Natural killer cell (primary cell): ENCODE measurements around the gene SCAF8. TPM values are rescaled to one million over a fixed set of nuclear protein-coding genes. Genes with fewer than 3 reads are reported as not detected.
"Not testable (repeated sequence)": the region's sequence is repeated elsewhere in the genome, so short reads cannot be mapped to it uniquely, and the experiment has no call there.

Experiments
- ATAC-seq, 3 donors: fragments of 150-1000 bp in 2 of 3; fragments of 200-7000 bp in 1 of 3; cut with Tn5 transposase; 1 replicate in 1 of 3; 2 replicates in 2 of 3; pipeline ENCODE4 v1.10.0; 2021; ENCODE audit warnings: mild to moderate bottlenecking in 2 of 3, moderate library complexity in 2 of 3
- DNase-seq, 2 donors: peaks; one replicate each; pipeline versions ENCODE4 v3.0.0 to v3.0.0-alpha.2; 2013 to 2021; ENCODE audit warnings: mixed read lengths in 1 of 2
- H3K27ac ChIP-seq: one replicate; pipeline ENCODE4 v1.5.1; 2013; ENCODE audit warnings: mild to moderate bottlenecking, low read length
- H3K27me3 ChIP-seq: one replicate; pipeline ENCODE4 v1.6.1; 2013; ENCODE audit warnings: low read length; ENCODE audit not compliant: control insufficient read depth, insufficient read depth
- H3K36me3 ChIP-seq: one replicate; pipeline ENCODE4 v1.6.1; 2013; ENCODE audit warnings: low read length; ENCODE audit not compliant: control insufficient read depth, insufficient read depth
- H3K4me1 ChIP-seq: one replicate; pipeline ENCODE4 v1.6.1; 2013; ENCODE audit warnings: low read length; ENCODE audit not compliant: control insufficient read depth, insufficient read depth
- H3K4me3 ChIP-seq: one replicate; pipeline ENCODE4 v1.5.1; 2013; ENCODE audit warnings: low read length
- H3K9me3 ChIP-seq: one replicate; pipeline ENCODE4 v1.6.1; 2013; ENCODE audit warnings: low read length; ENCODE audit not compliant: control insufficient read depth, insufficient read depth
- H3K27ac Mint-ChIP-seq, 2 donors: one replicate each; pipeline ENCODE4 v1.8.0; 2022; ENCODE audit warnings: mild to moderate bottlenecking in 2 of 2, mixed read lengths in 2 of 2, moderate library complexity in 1 of 2
- H3K27me3 Mint-ChIP-seq, 2 donors: one replicate each; pipeline ENCODE4 v1.8.0; 2022; ENCODE audit warnings: low read depth in 2 of 2, mixed read lengths in 2 of 2
- H3K36me3 Mint-ChIP-seq: one replicate; pipeline ENCODE4 v1.8.0; 2022; ENCODE audit warnings: mixed read lengths
- H3K4me1 Mint-ChIP-seq, 2 donors: one replicate each; pipeline ENCODE4 v1.8.0; 2022; ENCODE audit warnings: mixed read lengths in 2 of 2
- H3K4me3 Mint-ChIP-seq: one replicate; pipeline ENCODE4 v1.8.0; 2022; ENCODE audit warnings: mild to moderate bottlenecking, moderate library complexity, mixed read lengths
- H3K9me3 Mint-ChIP-seq, 2 donors: one replicate each; pipeline ENCODE4 v1.8.0; 2022; ENCODE audit warnings: mixed read lengths in 2 of 2
- whole genome bisulfite sequencing: methylation state at CpG from one replicate; pipeline ENCODE4 v1.1.7; 2013; ENCODE audit warnings: missing lambda C conversion rate; ENCODE audit not compliant: insufficient coverage; 5-methylcytosine and 5-hydroxymethylcytosine counted together
- intact Hi-C: fragments of 100-400 bp; cut with micrococcal nuclease; formaldehyde crosslinking; loops from one replicate; pipeline ENCODE4 v1.14.2; 2022
- total RNA-seq, 4 donors: library from RNA; stranded (reverse); fragments of 120-200 nt in 1 of 4; gene quantifications; one replicate each; pipeline versions ENCODE4 v1.2.3 to v1.2.4, GENCODE V29; 2013 to 2022
- TF ChIP-seq, protein P1 (sequence below): fragments of 200-600 bp; IDR thresholded peaks from one replicate; pipeline ENCODE4 v1.8.0; 2022; ENCODE audit warnings: antibody characterized with exemption

Gene SCAF8
- total RNA-seq, 3 donors from 2014 or later (not counting 1 experiment from before 2014, with no cell fraction given) = 60.0 to 74.3 (median 68.2) TPM

DNA sequence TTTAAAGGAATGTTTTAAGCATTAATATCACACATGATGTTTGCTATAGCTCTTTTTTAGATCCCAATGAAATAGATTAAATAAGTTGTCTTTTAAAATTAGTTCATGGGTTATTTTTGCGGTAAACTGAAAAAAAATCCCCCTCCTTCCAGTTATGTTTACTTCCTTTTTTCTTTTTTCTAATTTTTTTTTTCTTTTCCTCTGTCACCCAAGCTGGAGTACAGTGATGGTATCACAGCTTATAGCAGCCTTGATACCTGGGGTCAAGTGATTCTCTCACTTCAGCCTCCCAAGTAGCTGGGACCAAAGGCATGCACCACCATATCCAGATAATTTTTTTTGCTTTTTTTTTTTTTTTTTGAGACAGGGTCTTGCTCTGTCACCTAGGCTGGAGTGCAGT lies 17.8 kb upstream of the SCAF8 start:
- H3K27me3 ChIP-seq = no peaks in the 10 kb centered on the region
- no peak for ATAC-seq
- H3K4me3 ChIP-seq = no peak overlapping the region
- Mint-ChIP-seq H3K4me1 (no peaks in the 10 kb centered on the region), H3K36me3 (no peaks in the 10 kb centered on the region), H3K9me3 (peaks cover 2 to 7% of the 10 kb centered on the region in 2 donors), H3K27ac (no peak overlapping the region), H3K27me3 (peaks cover 0 to 3% of the 10 kb centered on the region in 2 donors), H3K4me3 (no peak overlapping the region)
- intact Hi-C loops = no loop called here
- no peak overlapping the region for H3K27ac ChIP-seq
- TF ChIP-seq, protein P1, sequence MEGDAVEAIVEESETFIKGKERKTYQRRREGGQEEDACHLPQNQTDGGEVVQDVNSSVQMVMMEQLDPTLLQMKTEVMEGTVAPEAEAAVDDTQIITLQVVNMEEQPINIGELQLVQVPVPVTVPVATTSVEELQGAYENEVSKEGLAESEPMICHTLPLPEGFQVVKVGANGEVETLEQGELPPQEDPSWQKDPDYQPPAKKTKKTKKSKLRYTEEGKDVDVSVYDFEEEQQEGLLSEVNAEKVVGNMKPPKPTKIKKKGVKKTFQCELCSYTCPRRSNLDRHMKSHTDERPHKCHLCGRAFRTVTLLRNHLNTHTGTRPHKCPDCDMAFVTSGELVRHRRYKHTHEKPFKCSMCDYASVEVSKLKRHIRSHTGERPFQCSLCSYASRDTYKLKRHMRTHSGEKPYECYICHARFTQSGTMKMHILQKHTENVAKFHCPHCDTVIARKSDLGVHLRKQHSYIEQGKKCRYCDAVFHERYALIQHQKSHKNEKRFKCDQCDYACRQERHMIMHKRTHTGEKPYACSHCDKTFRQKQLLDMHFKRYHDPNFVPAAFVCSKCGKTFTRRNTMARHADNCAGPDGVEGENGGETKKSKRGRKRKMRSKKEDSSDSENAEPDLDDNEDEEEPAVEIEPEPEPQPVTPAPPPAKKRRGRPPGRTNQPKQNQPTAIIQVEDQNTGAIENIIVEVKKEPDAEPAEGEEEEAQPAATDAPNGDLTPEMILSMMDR = no peak
- no peak for DNase-seq
- peaks cover 5% of the 10 kb centered on the region for H3K9me3 ChIP-seq
- 17% methylated on average over 1 of the region's 1 CpG for WGBS
- no peaks in the 10 kb centered on the region for H3K36me3 ChIP-seq
- peaks cover 2% of the 10 kb centered on the region for H3K4me1 ChIP-seq

DNA sequence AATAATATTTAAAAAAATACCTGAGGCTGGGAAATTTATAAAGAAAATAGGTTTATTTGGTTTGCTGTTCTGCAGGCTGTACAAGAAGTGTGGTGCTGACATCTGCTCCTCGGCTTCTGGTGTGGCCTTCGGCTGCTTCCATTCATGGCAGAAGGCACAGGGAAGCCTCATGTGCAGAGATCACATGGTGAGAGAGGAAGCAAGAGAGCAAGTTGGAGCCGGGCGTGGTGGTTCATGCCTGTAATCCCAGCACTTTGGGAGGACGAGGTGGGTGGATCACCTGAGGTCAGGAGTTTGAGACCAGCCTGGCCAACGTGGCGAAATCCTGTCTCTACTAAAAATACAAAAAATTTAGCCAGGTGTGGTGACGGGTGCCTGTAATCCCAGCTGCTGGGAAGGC lies 16.9 kb upstream of the SCAF8 start:
- ATAC-seq, DNase-seq, H3K27ac Mint-ChIP-seq, intact Hi-C loops, H3K27me3 ChIP-seq, H3K9me3 ChIP-seq, H3K36me3 ChIP-seq, H3K27ac ChIP-seq, H3K4me1 Mint-ChIP-seq, H3K4me3 Mint-ChIP-seq, H3K4me1 ChIP-seq, H3K9me3 Mint-ChIP-seq, H3K4me3 ChIP-seq, H3K36me3 Mint-ChIP-seq, H3K27me3 Mint-ChIP-seq: not testable (repeated sequence)
- 73% methylated on average over 6 of the region's 8 CpGs for WGBS

DNA sequence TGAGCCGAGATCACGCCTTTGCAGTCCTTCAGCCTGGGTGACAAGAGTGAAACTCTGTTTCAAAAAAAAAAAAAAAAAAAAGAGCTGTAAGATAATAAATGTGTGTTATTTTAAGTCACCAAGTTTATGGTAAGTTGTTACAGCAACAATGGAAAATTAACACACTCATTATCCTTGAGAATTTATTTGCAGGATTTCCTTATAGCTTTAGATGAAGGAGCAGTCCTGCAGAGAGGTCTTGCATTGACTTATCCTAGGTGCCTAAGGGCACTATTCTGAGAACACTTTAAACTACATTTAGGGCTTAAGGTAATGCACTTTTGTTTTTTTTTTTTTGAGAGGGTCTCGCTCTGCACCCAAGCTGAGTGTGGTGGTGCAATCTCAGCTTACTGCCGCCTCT lies 13.8 kb upstream of the SCAF8 start:
- intact Hi-C loops = no loop called here
- 96% methylated on average over 2 of the region's 4 CpGs for WGBS
- no peak for DNase-seq

DNA sequence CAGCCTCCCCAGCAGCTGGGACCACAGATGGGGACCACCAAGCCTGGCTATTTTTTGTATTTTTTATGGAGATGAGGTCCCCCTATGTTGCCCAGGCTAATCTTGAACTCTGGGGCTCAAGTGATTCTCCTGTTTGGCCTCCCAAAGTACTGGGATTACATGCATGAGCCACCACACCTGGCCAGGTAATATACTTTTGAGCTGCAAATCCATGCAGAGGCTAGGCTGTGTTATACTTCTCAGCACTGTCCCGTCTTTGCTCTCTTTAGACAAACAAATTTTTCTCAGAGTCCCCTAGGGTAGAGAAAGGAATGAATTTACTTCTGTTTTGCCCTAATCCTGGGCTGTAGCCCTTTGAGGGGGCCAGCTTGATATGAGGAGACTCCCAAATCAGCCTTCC lies 13.4 kb upstream of the SCAF8 start:
- 100% methylated on average over 1 of the region's 1 CpG for WGBS
- no peaks in the 10 kb centered on the region for H3K27me3 ChIP-seq
- TF ChIP-seq, protein P1 = no peak
- intact Hi-C loops = no loop called here
- no peak overlapping the region for H3K27ac Mint-ChIP-seq
- no peak overlapping the region for H3K4me3 ChIP-seq
- peaks cover 2 to 7% of the 10 kb centered on the region in 2 donors for H3K9me3 Mint-ChIP-seq
- H3K9me3 ChIP-seq = peaks cover 5% of the 10 kb centered on the region
- no peaks in the 10 kb centered on the region for H3K36me3 Mint-ChIP-seq
- H3K36me3 ChIP-seq = no peaks in the 10 kb centered on the region
- no peak overlapping the region for H3K27ac ChIP-seq
- ATAC-seq (no peak), DNase-seq (no peak)
- peaks cover 7 to 12% of the 10 kb centered on the region in 2 donors for H3K27me3 Mint-ChIP-seq
- peaks cover 2% of the 10 kb centered on the region for H3K4me1 ChIP-seq
- H3K4me3 Mint-ChIP-seq = no peak overlapping the region
- H3K4me1 Mint-ChIP-seq = no peaks in the 10 kb centered on the region

More for the DNA sequence above, 13.8 kb upstream of the SCAF8 start:
- Histone ChIP-seq H3K4me1 (peaks cover 2% of the 10 kb centered on the region), H3K27me3 (no peaks in the 10 kb centered on the region), H3K27ac (no peak overlapping the region), H3K36me3 (no peaks in the 10 kb centered on the region), H3K9me3 (peaks cover 5% of the 10 kb centered on the region), H3K4me3 (no peak overlapping the region)
- Mint-ChIP-seq H3K36me3 (no peaks in the 10 kb centered on the region), H3K4me3 (no peak overlapping the region), H3K4me1 (no peaks in the 10 kb centered on the region), H3K9me3 (peaks cover 2 to 7% of the 10 kb centered on the region in 2 donors), H3K27me3 (peaks cover 7 to 12% of the 10 kb centered on the region in 2 donors), H3K27ac (no peak overlapping the region)
- ATAC-seq = no peak
- TF ChIP-seq, protein P1 = no peak
